NCI-H2171 (cell line): ENCODE measurements around the gene DUSP8.

ENCODE experiments used
- DNase-seq: peaks from one replicate; lab custom pipeline; 2025; lab: John Stamatoyannopoulos, UW

Gene DUSP8

DNA sequence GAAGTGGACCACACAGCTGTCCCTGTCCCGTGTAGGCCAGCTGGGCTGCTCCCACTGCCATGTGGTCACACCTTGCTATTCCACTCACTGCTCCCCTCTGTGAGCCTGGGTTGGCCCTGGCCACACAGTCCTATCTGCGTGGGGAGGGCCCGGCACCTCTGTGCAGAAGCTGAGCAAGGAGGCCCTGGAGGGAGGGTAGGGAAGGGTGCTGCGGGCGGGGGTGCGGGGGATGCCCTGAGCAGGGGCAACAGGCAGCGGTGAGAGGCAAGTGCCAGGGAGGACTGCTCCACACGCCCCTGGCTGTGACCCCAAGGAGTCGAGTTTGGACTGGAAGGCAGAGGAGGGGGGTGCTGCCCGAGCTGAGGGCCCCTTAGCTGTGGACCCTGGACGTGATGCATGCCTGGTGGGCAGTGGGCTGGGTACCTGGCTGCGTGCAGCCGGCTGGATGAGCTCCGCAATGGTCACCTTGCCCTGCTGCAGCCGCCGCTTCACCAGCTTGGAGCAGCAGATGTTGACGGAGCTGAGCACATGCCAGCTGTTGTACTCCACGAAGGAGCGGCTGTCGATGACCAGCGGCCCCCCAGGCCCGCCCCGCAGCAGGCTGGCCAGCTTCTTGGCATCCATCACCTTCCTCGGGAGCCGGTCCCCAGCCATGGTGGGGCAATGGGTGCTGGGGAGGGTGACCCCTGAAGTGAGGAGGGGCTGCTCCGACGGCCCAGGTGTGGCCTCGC is 6.7 kb downstream of the DUSP8 start:
- DNase-seq: no peak

DNA sequence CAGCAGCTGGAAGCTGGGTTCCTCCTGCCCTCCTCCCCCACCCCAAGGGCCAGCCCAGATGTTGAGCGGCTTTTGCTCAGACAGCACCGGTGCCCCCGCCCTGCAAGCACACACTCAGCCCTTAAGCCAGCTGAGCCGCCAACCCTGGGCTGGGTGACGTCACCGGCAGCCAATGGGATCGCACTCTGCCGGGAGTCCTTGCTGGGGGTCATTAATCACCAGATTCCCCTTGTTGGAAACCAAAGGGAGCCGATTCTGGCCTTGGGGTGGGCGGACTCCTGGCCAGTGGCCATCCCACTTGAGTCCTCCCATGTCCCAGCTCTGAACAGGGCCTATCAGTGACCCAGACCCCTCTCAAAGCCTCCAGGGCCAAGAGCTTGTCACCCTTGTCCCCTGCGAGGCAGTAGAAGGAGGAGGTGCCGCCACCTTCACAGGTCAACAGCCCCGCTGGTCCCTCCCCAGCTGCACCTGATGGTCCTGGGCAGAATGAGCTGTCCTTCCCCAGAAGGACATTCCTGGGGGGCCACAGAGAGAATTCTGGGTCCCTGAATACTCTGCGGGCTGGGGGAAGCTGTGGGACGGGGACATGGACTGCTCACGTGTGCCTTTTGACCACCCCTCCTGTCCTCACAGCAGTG is 7.4 kb downstream of the DUSP8 start:
- no peak for DNase-seq

DNA sequence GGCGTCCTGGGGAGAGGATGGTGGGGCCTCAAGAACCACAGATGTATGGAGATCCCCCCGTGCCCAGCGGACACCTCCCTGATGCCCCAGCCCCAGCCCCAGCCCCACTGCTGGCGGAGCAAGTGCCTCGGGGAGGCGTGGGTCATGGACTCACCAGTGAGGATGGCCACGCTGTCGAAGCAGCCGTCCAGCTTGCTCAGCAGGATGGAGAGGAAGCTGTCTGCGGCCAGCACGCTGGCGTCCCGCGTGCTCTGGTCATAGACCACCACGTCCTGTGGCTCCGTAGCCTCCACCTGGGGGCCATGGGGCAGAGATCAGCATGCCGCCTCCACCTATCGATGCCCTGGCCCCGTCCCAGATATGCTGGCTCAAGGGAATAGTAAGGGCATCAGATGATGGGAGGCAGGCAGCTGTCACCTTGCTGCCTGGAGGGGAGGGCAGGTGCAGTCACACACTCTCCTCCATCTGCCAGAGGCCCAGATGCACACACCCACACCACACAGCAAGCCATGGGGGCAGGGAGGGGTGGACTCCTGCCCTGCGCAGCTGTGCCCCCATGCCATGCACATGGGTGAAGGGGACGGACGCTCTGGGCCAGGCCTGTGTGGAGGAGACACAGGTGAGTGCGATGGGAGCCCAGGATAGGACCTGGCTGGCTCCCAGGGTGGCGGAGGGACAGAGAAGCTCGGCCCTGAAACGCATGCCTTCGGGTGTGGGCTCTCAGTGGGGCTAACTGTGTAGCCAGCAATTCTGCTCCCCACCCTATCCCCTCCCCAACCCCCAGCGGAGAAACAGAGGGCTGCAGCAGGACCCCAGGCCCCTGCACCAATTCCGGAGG is 8.2 kb downstream of the DUSP8 start:
- DNase-seq: peak; percentile 65

DNA sequence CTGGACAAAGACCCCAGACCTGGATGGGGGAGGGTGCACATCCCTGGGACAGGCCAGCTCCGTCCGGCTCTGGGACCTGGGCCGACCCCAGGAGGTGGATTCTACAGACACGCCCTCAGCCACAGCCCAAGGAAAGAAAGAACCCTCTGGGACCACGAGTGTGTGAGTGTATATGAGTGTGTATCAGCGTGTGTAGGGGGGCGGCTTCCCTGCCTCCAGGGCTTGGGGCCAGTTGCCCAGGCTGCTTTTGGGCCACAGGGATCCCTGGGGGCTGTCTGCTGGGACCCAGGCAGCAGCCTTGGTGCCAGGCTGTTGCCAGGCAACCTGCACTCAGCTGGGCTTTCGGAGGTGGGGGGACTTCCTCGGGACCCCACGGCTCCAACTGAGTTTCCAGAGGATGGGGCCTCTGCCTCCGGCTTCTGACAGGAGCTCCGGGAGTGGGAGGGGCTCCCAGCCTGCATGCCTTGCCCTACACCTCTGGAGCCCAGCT is 8.9 kb downstream of the DUSP8 start:
- no peak for DNase-seq

DNA sequence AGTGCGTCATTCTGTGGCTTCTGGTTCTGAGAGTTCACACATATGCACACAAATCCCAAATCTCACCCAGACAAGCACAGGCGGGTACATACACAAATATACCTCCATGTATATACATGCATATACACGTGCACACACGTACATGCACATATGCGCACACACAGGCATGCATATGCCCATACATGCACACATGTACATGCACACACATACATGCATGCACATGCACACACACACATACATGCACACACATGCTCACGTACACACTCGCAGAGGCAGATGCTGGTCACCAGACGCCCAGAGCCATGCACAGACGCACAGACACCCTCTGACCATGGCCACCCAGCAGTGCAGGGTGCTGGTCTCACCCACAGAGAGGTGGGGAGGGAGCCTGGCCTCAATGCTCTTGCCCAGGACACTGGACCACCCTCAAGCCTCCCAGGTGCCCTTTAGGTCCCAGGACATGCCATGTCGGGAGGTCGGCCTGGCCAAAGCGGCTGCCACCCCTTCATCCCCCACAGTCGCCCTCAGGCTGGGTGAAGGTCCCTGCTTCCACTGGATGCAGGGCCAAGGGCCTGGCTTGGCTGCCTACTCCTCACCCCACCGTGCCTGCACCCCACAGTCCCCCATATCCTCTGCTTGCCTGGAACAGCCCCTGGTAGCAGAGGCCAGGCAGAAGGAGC is 9.5 kb downstream of the DUSP8 start:
- no peak for DNase-seq

DNA sequence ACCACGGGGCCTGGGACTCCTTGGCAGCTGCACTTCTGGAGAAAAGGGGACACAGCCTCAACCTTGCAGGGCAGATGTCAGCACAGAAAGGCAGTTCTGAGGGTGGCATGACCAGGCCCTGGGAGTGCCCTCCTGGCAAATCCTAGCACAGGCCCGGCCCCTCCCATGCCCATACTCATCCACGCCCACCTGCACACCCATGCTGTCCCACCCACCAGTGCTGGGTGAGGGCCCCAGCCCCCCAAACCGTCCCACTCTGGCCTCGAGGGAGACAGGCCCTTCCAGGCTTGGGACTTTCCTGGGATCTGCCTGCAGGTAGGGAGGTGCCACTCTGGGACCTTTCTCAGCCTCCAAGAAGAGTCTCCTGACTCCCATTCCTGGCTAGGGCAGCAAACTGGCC is 10.1 kb downstream of the DUSP8 start:
- DNase-seq: no peak

DNA sequence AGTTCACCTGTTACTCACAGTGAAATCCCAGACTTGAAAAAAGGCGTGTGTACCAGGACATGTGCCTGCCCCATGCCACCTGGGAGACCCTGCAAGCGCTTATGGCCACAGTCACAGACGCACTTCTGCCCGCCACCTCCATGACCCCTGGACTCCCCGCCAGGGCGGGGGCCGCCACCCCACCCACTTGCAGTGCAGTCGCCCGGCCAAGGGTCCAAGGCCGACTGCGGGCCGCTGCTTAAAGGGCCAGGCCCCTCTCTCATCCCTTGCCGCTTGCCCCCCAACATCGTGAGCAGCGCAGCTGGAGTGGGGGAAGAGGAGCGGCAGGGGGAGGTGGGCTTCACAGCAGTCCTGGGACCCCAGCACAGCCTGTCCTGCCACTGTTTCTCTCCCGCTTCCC is 10.8 kb downstream of the DUSP8 start:
- no peak for DNase-seq

DNA sequence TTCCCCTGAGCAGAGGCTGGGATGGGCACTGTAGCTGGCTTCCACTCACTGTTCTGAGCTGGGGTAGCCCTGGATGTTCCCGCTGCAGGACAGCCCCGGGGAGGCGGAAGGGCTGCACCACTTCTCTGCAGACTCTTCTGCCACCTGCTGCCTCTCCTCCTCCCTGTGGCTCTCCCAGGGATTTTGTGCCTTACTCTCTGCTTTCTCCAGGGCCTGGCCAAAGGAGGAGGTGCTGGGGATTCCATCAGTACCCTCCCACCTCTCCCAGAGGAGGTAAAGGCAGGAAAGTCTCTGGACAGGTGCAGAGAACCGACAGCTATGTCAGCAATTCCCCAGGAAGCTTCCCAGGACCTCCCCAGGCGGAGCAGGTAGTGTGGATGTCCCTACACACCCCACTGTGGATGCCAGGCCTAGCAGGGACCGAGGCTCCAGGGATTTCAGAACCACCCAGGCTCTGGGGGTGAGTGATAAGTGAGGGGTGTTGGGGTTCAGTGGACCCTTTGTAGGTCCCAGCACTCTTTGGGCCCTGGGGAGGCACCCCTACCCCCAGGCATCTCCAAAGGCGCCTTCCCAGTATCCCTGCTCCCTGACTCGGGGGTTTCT is 11.3 kb downstream of the DUSP8 start:
- DNase-seq: no peak

DNA sequence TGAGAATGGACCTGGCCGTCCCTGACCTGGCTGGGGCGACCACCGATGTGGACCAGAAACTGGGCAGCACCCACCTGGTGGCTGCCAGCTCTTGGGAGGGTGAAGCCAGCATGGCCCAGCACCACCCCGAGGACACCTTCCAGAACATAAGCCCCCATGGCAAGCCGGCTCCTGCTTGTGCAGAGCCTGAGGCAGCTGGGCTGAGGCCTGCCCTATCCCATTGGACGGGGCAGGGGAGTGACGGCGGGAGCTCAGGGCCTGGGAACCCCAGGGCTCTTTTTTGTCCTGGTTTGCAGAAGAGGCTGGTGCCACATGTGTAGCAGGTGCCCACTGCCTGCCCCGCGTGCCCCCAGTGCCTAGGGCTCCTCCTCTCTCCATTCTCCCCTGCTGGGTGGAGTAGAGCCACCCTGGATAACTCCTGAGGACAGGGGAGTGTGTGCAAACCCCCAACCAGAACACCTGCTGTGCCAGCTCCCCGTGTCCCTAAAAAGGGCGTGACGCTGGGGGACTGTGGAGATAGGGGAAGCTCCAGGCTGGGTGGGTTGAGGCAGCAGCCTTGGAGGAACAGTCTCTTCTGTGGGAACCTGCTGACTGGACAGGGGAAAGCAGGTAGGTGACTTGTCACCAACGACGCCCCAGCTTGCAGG is 11.9 kb downstream of the DUSP8 start:
- DNase-seq: no peak

DNA sequence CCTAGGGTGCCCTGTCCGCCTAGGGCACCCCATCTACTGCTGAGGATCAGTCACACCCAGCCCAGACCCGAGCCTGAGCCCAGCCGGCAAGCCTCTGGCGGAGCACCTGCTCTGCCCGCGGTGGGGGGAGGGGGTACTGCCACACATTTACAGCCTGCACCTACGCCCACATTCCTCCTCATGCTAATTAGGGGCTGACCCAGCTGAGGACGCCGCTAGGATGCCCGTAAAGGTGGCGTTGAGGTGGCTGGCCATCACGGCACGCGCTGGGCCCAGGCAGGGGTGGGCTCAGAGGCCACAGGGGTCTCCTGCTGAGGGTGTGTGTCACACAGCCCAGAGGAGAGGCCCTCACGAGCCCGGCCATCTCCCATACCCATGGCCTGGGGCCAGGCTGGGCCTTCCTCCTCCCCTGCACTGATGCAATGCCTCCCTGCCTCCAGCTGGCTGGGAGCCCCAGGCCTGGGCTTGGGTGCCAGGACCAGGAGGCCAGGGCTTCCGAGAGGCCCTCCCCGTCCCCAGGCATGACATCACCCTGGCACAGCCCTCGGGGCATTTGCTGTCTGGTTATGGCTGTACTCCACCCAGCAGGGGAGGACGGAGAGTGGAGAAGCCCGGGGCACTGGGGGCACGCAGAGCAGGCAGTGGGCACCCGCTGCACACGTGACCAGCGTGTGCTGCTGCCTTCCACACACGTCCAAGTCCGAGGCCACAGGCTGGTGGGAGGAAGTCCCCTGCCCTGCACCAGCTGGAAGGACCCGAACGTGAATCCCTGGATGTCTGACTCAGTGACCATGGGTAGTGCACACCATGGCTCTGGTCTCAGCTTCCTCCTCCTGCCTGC is 12.7 kb downstream of the DUSP8 start:
- no peak for DNase-seq

DNA sequence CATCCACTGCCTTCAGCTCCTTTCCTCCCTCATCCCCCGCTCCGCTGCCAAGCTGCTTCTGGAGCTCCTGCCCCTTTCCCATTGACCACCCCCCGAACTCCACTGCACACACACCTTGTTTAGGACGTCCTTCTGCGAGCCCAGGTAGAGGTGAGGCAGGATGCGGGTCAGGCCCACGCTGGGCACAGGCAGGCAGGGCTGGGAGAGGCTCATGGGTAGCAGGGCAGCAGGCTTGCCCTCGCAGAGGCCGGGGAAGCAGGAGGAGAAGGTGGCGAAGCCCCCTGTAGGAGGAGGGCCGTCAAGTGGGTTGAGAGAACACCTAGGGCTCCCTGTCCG is 13.3 kb downstream of the DUSP8 start:
- no peak for DNase-seq

DNA sequence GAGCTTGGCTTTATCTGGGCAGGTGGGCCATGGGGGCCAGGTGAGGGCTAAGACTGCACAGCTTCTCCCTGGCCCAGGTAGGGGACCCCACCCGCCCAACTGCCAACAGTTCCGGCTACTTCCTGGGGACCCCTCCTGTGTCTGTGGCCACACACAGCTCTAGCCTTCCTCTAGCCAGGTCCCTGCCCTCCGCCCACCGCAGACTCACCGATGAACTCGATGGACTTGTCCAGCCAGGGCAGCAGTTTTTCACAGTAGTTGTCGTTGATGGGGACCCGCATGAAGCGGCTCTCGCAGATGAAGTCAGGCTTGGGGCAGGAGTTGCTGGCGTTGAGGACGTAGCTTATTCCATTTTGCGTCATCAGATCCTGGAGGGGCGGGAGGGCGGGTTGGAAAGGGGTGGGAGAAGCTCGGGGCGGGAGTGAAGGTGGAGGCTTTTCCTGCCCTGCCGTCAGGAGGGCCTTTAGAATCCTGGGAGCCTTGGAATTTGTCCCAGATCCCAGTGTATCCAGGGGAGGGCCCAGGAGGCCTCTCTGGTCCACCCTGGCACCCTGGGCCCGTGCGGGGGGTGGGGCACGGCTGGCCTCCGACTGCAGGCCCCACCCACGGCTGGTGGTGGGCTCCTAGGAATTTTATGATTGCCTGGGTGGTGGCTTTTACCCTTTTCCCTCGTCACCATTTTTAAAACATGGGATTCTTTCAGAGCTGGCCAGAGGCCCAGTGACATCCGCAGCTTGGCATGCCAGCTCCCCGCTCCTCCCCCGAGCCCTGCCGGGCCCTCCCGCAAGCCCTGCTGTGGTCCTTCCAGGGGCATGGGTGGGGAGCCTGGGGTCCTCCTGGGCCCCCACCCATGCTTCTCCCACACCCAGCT is 13.9 kb downstream of the DUSP8 start:
- DNase-seq: no peak

DNA sequence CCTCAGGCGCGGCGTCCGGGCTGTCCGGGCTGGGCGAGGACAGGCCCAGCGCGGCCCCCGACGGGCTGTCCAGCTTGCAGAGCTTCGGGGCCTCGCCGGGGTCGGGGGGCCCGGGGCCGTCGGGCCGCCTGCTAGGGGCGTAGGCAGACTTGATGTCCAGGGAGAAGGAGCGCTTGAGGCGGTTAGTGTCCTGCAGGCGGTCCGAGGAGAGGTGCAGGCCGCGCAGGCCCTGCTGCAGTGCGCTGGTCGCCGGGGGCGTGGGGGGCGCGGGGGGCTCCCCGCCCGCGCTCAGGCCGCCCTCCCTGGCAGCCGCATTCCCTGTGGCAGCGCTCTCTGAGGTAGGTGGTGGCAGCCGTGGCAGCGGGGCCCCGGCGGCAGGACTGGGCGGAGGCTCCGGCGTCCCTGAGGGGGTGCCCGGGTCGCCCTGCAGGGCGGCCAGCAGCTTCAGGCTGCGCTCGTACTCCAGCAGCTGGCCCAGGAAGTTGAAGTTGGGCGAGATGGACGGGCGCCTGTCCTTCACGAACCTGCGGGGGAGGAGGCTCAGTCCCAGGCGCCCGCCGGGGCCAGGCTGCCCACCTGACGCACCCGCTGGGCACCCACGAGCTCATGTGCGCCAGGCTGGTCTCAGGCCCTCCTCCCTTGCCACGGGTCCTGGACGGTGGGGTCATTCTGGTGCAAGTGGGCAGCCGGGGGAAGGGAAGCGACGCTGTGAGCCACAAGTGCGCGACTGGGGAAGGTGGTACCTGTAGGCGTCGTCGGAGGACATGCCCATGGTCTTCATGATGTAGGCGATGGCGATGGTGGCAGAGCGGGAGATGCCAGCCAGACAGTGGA is 14.8 kb downstream of the DUSP8 start:
- no peak for DNase-seq

DNA sequence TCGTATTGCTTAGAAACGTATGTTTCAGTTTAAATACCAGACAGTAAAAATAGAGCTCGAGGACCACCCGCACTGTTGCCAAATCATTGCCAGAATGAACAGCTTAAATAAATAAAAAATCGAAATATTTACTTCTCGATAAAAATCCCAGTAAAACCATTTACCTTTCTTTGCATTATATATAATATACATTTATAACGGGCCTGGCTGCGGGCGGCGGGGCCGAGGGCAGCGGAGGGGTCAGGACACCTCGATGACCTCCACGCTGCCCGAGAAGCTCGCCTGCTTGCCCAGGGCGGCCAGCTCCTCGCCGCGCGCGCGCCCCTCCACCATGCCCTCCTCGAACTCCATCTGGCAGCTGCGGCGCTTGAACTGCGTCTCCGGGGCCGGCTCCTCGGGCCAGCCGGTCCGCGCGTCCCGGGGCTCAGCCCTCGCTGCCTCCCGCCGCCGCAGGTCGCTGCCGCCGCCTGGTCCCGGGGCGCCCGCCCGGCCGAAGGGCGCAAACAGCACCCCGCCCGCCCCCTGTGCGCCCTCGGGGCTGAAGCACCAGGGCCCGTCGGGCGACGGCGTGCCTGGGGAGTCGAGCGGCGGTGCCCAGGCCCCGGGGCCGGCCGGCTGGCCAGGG is 15.7 kb downstream of the DUSP8 start:
- DNase-seq: no peak

DNA sequence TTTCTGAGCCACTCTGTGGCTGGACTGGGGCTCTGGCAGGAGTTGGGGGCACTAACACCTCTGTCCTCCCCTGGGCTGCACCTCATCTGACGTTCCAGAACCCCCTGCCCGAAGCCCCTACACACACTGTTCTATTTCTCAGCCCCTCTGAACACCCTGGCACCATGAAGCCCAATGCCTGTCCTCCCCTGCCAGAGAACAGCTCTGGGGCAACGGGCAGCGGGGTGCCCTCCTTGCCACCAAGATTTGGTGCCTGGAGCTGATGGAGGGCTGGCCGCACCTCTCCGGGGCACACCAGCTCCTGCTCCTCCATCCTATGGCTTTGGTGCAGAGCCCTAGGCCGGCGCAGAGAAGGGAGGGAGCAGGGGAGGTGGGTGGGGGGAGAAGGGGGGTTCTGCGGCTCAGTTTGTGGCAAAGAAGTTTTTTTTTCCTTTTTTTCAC is 16.3 kb downstream of the DUSP8 start:
- no peak for DNase-seq

DNA sequence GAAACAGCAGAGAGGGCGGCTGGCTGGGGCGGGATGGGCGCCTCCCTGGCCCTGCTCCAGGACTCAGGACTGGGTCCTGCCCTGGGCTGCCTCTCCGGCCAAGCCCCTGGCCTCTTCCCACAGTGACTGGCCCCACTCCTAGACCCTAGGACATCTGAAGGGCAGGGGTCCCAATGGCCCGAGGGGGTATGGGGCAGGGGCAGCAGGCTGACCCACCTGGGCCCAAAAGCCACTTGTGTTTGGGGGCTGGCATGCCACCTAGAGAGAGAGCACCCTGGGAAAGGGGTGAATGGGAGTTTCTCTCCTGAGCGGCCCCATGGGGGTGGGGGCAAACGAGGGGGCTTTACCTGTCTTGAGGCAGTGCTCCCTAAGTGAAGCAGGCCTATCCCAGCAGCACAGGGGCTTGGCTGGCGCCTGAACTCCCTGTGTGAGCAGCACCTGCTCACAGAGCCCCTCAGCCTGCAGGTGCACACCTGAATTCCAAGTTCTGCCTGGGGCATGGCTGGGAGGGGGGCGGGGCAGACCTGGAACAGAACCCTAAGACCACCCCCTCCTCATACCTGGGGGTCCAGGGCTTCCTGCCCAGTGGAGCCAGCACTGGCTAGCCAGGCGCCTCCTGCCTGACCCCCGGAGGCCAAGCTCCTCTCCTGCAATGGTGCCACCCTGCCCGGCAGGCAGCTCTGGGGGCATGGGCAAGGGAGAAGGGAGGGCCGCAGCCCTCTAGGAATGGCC is 16.9 kb downstream of the DUSP8 start:
- no peak for DNase-seq

DNA sequence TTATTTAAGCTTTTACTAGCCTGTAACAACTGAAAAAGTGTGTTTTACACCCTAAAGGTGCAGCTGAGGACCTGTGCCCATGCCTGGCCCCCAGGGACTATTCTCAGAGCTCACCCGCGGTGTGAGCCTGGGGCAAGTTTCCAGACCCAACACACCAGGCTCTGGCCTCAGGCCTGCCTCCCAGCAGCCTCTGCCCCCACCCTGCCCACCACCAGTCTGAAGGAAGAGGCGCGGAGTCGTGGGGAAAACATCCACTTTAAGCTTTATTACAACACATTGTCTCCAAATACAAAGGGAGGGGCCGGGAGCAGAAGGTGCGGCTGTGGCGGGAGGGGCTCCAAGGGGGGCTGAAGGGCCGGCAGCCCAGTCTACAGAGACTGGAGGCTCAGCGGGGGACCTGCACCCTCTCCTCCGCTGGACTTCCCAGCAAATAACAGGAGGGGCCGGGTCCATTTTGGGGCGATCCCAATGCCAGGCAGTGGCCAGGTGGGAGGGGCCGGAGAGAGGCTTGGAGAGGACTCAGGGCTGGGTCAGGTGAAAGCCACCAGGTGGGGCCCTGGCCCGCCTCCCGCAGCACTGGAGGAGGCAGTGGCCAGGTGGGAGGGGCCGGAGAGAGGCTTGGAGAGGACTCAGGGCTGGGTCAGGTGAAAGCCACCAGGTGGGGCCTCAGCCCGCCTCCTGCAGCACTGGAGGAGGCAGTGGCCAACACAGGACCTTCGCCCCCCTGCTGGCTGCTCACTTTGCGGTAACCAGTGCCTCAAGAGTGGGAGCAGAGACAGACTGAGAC is 18.1 kb downstream of the DUSP8 start:
- DNase-seq: no peak
